AG09309 (cell line): ENCODE results near the gene NXN.
"Not testable (repeated sequence)": the region's sequence is repeated elsewhere in the genome, so short reads cannot be mapped to it uniquely, and the experiment has no call there.

Experiments
- DNase-seq: peaks from one replicate; pipeline ENCODE4 v3.0.0-alpha.2; 2010; ENCODE audit warnings: low read depth
- H3K4me3 ChIP-seq: 2 replicates; pipeline ENCODE4 v1.5.1; 2011; ENCODE audit warnings: mild to moderate bottlenecking, low read depth, low read length, moderate library complexity; ENCODE audit not compliant: control insufficient read depth
- CTCF ChIP-seq: IDR thresholded peaks from 2 replicates; pipeline ENCODE4 v1.5.1; 2011; ENCODE audit warnings: mild to moderate bottlenecking, low read depth, low read length, inconsistent platforms; ENCODE audit not compliant: insufficient read depth, control insufficient read depth; ENCODE audit errors: missing control alignments

The NXN gene

GRCh38 chr17:953767-954166 lies 25.8 kb downstream of the NXN start:
- DNase-seq = no peak
- TF ChIP-seq CTCF = no peak

GRCh38 chr17:952592-952991 lies 27.0 kb downstream of the NXN start:
- not testable (repeated sequence) for DNase-seq, H3K4me3 ChIP-seq

More at GRCh38 chr17:953767-954166, 25.8 kb downstream of the NXN start:
- H3K4me3 ChIP-seq = no peak overlapping the region

- H3K4me3 ChIP-seq = peak overlapping the region; percentile 12
- peak; percentile 12 for TF ChIP-seq CTCF
- no peak for DNase-seq
These were observed 28.0 kb downstream of the NXN start for GRCh38 chr17:951325-952132.

- no peak for TF ChIP-seq CTCF
- no peak overlapping the region for H3K4me3 ChIP-seq
- no peak for DNase-seq
These were observed 29.8 kb downstream of the NXN start for GRCh38 chr17:949623-950303.

GRCh38 chr17:948284-948852 lies 31.2 kb downstream of the NXN start:
- no peak overlapping the region for H3K4me3 ChIP-seq
- no peak for DNase-seq
- TF ChIP-seq CTCF = no peak

GRCh38 chr17:946510-947236 lies 32.9 kb downstream of the NXN start:
- H3K4me3 ChIP-seq = no peak overlapping the region
- no peak for DNase-seq
- no peak for TF ChIP-seq CTCF
